ENCODE measurements around the gene GNLY.
A peak's percentile ranks its signal among the peaks of the same experiment; 100 is the strongest.

Gene GNLY

GRCh38 chr2:85741833-85742455 lies 47.8 kb downstream of the GNLY start:
- no peak for TF ChIP-seq CTCF (IDR thresholded peaks at IDR 0.05; ENCODE audit: low read depth, low read length)
- peak; percentile 91 for DNase-seq (ENCODE audit: extremely low read depth, low read depth)

GRCh38 chr2:85743304-85743978 lies 49.3 kb downstream of the GNLY start:
- DNase-seq (ENCODE audit: extremely low read depth, low read depth) = no peak
- TF ChIP-seq CTCF (IDR thresholded peaks at IDR 0.05; ENCODE audit: low read depth, low read length) = no peak

GRCh38 chr2:85744055-85744454 lies 49.9 kb downstream of the GNLY start:
- TF ChIP-seq CTCF (IDR thresholded peaks at IDR 0.05; ENCODE audit: low read depth, low read length) = no peak

GRCh38 chr2:85744741-85745601 lies 50.8 kb downstream of the GNLY start:
- DNase-seq (ENCODE audit: extremely low read depth, low read depth) = no peak
- TF ChIP-seq CTCF (IDR thresholded peaks at IDR 0.05; ENCODE audit: low read depth, low read length) = no peak

More at GRCh38 chr2:85744055-85744454, 49.9 kb downstream of the GNLY start:
- DNase-seq (ENCODE audit: extremely low read depth, low read depth) = no peak

- DNase-seq (ENCODE audit: extremely low read depth, low read depth) = no peak
- TF ChIP-seq CTCF (IDR thresholded peaks at IDR 0.05; ENCODE audit: low read depth, low read length) = no peak
Observed at GRCh38 chr2:85745619-85746018, 51.5 kb downstream of the GNLY start.

GRCh38 chr2:85746321-85747004 lies 52.3 kb downstream of the GNLY start:
- TF ChIP-seq CTCF (IDR thresholded peaks at IDR 0.05; ENCODE audit: low read depth, low read length) = no peak
- DNase-seq (ENCODE audit: extremely low read depth, low read depth) = no peak
